Right renal cortex interstitium (tissue), 3 donors: ENCODE data around the gene TTC23. TPM values are rescaled to one million over a fixed set of nuclear protein-coding genes. Genes with fewer than 3 reads are reported as not detected.

Experiments
- DNase-seq, 3 donors: peaks; one replicate each; pipeline ENCODE4 v3.0.0-alpha.2; 2013; ENCODE audit warnings: low read depth in 3 of 3, low spot score in 2 of 3
- polyA plus RNA-seq, 3 donors: library from polyadenylated mRNA; unstranded; fragments of 120-200 nt; gene quantifications; one replicate each; pipeline ENCODE4 v1.2.1, GENCODE V29; 2013; ENCODE audit not compliant: insufficient read length in 3 of 3

The TTC23 gene
- polyA plus RNA-seq, 3 donors: 28.2 to 34.0 (median 31.6) TPM

DNA sequence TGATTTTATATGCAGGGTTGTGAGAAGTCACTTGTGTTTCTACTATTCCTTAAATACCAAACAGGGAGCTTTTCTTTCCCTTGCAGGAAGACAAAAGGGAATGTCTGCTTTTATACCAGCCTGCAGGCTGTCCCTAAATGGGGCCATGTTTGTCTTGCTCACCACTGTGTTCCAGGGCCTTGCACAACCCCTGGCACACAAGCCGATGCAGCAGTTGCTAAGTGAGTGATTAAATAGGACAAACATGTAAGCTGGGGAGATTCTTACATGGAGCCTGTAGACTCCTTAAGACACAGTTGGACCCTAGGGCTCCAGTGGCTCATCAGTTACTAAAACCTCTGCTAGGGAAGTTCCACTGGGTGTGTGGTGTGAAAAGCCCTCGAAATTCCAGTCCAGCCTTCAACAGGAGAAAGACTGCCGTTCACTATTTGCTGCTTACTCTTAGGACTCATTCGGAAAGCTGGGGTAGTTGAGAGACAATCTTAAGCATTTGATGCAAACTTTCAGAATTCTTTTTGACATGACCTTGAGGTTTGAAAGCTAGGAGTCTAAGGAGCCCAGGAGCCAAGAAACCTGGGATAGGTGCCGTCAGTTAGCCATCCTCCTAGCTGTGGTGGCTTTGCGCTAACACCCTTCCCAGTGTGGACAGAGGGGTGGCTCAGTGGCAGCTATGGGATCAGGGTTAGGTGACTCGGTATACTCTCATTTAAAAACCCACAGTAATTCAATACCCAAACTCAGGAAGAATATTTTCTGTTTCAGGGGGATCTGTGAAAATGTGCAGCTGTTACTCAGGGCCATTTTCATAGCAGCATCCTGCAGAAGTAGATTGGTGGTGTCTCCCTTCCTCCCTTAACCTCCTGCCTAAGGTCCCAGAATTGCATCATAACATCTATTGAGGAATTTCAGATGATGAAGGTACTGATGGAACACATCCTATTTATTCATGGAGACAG is 105.4 kb downstream of the TTC23 start:
- DNase-seq: no peak

DNA sequence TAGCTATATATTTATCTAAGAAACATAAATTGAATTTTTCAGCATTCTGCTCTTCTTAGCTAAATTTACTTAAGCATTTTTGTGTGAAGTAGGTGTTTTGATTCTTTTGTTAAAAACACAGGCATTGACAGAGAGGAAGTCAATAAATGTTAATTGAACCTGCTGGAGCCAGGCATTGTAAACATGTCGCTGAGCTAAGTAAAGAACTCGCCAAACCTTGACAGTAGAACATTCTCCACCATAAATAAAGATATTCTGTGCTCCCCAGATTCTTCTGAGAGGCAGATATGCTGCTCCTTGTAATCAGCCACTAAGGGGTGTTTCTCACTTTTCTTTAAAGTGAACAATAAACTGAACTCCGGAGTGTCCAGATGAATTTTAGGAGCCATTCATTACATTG is 106.1 kb downstream of the TTC23 start:
- no peak for DNase-seq

DNA sequence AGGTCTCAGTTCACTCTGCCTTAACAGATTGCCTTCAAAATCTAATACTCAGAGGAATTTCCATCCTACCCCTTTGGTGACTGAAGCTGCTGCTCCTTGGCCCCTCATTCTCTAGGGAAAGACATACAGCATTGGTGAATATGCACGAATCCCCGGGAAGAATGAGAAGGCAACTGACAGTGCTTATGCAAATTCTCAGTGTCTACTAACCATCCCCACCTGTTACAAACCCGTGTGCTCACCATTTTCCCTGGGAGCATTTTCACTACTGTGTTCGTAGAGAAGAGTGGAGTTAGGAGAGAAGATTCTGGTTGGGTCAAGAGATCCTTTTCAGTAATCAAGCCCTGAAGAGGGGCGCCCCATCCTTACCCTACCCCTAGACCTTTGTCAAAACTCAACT is 106.8 kb downstream of the TTC23 start:
- DNase-seq: no peak

DNA sequence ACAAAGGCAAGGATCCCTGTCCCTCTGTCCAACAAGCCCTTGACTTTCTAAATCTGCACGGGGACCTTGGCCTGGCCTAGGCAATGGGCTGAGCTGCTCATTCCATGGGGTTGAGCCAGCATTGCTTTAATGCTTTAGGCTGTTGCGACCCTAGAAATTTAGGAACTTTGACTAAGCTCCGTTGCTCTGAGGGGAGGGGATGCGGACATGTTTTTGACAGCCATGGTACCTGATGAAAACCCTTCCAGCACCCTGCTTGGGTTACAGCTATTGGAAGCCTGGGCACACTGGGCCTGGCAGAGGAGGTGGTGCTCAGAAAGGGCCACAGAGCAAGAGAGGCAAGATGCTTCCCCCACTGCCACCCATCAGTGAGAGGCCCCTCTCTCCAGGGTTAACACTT is 107.4 kb downstream of the TTC23 start:
- no peak for DNase-seq

DNA sequence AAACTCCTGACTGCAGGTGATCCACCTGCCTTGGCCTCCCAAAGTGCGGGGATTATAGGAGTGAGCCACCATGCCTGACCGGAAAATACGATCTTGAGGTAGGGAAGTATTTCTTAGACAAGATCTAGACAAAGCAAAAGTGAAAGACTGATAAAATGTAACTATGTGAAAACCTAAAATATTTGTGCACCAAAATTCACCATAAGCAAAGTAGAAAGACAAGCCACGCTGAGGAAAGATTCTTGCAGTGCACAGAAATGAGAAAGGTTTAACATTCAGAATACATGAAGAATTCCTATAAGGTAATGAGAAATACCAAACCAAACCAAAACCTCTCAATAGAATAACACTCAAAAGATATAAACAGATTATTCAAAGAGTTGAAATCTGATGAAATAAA is 108.8 kb downstream of the TTC23 start:
- no peak for DNase-seq

DNA sequence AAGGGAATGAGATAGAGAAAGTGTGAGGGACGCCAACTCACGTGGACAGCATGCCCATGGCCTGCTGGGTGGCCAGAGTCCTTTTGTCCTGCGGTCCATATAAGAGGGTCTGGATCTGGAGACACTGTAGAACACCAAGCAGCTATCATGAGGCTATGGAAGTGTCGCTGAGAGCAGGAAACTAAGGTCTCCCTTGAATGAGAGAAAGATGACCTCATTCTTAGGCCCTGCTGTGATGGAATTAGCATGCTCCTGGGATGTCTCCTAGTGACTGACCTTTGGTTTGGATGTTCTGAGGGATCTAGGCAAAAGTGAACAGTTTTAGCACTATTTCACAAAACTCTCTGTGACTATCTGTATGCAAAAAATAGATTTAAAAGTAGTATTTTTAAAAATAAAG is 110.1 kb downstream of the TTC23 start:
- DNase-seq: no peak

DNA sequence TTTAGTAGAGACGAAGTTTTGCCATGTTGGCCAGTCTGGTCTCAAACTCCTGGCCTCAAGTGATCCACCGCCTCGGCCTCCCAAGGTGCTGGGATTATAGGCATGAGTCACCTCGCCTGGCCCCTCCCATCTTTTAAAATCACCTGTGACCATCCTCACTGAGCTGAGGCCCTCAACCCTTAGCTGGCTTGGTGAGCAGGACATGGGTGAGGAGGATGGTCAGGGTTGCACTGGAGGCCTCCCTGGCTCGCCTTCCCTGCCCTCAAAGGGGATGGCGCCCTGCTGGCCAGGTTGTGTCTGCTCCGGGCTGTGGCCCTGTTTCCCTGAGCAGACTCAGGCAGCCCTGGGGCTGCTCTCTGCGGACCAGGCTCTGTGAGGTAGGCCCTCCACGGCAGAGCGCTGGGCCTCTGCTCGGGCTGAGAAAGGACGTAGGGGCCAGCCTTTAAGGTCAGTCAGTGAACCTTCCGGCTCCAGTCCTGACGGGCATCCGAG is 110.8 kb downstream of the TTC23 start:
- no peak for DNase-seq

DNA sequence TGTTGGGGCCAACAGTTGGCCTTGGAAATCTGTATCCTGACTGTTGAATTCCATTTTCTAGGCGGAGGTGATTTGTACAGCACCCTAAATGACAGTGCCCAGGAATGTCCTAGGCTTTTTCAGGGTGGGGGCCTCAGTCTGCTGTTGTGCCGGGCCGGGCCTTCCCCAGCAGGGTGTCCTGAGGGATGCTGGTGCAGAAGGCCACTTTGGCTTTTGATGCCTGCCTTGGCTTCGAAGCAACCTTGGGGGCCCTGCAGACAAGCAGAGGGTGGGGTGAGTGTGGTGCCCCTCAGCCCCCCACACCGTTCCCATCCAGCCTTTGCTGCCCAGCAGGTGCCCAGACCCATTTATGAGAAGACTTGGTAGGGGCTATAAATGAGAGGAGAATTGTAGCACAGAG is 111.5 kb downstream of the TTC23 start:
- no peak for DNase-seq

DNA sequence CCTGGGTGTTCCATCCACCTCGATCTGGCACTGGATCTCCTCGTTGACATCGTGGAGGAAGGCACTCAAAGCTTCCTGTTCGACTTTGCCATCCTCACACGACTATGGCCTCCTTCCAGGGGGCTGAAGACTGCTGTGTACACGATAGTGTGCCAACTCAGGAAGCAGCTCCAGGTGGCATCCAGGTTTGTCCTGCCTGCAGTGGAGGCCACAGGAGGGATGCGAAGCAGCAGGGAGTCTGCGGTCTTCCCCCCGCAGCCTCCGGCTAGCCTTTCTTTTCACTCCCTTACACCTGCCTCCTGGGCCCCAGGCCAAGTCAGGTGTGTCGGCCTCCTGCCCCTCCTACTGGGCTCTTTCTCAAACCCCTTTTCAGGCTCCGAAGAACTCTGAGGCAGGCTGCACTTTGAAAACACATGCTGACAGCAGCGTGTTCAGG is 112.3 kb downstream of the TTC23 start:
- DNase-seq: no peak

DNA sequence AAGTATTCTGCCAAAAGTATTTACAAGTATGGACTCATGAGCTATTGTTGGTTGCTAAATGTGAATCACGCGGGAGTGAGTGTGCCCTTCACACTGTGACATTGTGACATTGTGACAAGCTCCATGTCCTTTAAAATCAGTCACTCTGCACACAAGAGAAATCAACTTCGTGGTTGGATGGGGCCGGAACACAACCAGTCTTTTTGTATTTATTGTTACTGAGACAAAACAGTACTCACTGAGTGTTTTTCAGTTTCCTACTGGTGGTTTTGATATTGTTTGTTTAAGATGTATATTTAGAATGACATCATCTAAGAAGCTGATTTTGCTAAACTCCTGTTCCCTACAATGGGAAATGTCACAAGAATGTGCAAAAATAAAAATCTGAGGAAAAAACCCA is 114.2 kb downstream of the TTC23 start:
- DNase-seq: no peak

DNA sequence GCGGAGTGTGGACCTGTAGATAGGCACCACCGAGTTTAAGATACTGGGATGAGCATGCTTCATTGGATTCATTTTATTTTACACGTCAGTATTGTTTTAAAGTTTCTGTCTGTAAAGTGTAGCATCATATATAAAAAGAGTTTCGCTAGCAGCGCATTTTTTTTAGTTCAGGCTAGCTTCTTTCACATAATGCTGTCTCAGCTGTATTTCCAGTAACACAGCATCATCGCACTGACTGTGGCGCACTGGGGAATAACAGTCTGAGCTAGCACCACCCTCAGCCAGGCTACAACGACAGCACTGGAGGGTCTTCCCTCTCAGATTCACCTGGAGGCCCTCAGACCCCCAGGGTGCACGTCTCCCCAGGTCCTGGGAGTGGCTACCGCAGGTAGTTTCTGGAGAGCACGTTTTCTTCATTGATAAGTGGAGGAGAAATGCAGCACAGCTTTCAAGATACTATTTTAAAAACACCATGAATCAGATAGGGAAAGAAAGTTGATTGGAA is 115.0 kb downstream of the TTC23 start:
- DNase-seq: no peak

DNA sequence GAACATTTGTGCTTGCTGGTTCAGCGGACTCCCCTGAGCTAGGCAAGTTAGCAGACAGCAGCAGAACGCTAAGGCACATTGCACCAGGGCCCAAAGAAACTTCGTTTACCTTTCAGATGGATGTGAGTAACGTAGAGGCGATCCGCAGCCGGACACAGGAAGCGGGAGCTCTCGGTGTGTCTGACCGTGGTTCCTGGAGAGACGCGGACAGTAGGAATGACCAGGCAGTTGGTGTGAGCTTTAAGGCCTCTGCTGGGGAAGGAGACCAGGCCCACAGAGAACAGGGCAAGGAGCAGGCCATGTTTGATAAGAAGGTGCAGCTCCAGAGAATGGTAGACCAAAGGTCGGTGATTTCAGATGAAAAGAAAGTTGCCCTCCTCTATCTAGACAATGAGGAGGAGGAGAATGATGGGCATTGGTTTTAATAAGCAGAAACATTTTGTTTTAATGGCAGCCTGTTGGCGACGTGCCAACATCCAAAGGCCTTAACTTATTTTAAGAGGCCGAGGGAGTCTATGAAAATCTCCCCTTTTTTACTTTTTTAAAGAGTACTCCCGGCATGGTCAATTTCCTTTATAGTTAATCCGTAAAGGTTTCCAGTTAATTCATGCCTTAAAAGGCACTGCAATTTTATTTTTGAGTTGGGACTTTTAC is 116.6 kb downstream of the TTC23 start:
- DNase-seq: no peak

DNA sequence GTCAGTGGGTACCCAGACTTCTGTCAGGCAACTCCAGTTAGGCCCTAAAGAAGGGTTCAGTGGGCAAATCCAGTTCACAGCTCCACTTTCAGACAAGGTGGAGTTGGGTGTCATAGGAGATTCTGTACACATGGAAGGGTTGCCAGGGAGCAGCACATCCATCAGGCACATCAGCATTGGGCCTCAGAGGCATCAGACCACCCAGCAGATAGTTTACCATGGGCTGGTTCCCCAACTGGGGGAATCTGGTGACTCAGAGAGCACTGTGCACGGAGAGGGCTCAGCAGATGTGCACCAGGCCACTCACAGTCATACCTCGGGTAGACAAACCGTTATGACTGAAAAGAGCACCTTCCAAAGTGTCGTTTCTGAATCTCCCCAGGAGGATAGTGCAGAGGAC is 117.3 kb downstream of the TTC23 start:
- no peak for DNase-seq

DNA sequence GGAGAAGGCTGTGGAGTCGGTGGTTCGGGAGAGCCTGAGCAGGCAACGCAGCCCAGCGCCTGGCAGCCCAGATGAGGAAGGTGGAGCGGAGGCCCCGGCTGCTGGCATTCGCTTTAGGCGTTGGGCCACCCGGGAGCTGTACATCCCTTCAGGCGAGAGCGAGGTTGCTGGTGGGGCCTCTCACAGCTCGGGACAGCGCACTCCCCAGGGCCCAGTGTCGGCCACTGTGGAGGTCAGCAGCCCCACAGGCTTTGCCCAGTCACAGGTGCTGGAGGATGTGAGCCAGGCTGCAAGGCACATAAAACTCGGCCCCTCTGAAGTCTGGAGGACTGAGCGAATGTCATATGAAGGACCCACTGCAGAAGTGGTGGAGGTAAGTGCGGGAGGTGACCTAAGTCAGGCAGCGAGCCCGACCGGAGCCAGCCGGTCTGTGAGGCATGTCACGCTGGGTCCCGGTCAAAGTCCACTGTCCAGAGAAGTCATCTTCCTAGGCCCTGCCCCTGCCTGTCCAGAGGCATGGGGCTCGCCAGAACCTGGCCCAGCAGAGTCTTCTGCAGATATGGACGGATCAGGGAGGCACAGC is 117.8 kb downstream of the TTC23 start:
- no peak for DNase-seq

DNA sequence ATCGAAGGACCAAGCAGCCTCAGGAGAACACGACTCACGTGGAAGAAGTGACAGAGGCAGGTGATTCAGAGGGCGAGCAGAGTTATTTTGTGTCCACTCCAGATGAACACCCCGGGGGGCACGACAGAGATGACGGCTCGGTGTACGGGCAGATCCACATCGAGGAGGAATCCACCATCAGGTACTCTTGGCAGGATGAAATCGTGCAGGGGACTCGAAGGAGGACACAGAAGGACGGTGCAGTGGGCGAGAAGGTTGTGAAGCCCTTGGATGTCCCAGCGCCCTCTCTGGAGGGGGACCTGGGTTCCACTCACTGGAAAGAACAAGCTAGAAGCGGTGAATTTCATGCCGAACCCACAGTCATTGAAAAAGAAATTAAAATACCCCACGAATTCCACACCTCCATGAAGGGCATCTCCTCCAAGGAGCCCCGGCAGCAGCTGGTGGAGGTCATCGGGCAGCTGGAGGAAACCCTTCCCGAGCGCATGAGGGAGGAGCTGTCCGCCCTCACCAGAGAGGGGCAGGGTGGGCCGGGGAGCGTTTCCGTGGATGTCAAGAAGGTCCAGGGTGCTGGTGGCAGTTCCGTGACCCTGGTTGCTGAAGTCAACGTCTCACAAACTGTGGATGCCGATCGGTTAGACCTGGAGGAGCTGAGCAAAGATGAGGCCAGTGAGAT is 118.5 kb downstream of the TTC23 start:
- DNase-seq: no peak

DNA sequence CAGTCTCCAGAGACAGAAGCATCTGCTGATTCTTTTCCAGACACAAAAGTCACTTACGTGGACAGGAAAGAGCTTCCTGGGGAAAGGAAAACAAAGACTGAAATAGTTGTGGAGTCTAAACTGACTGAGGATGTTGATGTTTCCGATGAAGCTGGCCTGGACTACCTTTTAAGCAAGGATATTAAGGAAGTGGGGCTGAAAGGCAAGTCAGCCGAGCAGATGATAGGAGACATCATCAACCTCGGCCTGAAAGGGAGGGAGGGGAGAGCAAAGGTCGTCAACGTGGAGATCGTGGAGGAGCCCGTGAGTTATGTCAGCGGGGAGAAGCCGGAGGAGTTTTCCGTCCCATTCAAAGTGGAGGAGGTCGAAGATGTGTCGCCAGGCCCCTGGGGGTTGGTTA is 119.1 kb downstream of the TTC23 start:
- no peak for DNase-seq

DNA sequence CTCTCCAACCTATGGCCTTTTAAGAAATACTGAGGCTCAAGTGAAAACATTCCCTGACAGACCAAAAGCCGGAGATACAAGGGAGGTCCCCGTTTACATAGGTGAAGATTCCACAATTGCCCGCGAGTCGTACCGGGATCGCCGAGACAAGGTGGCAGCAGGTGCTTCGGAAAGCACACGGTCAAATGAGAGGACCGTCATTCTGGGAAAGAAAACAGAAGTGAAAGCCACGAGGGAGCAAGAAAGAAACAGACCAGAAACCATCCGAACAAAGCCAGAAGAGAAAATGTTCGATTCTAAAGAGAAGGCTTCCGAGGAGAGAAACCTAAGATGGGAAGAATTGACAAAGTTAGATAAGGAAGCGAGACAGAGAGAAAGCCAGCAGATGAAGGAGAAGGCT is 119.7 kb downstream of the TTC23 start:
- no peak for DNase-seq

DNA sequence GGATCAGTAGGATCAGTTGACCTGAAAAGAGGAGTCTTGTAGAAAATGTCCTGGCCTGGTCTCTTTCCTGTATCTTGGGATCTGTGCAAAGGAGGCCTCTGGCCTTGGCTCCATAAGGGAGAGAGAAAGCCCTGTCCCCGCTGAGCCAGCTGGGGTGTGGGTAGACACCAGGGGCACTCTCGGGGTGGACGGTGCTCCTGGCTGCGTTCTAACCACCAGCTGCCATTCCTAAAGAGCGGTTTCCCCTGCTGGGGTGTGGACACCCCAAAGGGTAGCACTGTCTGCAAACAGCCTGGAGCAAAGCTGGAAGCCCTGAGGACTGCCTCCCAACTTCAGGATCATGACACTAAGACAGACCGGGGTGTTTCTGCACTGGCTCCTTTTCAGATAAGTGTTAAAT is 121.0 kb downstream of the TTC23 start:
- DNase-seq: no peak

DNA sequence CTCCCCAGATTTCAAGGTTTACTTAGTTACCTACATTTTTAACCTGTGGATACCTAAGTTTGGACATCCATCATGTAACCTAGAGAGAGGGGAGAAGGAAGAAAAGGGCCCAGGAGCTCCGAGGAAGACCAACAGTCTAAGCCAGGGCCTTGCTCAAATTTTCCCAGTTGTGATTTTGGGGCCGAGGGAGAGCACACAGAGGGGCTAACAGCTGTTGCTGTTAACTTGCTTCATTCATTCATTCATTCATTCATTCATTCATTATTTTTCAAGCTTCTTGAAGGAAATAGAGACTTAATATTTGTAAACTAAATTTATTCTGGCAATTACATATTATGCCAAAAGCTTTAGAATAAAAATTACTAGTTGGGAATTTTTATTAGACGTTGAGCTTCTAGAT is 121.6 kb downstream of the TTC23 start:
- DNase-seq: no peak

DNA sequence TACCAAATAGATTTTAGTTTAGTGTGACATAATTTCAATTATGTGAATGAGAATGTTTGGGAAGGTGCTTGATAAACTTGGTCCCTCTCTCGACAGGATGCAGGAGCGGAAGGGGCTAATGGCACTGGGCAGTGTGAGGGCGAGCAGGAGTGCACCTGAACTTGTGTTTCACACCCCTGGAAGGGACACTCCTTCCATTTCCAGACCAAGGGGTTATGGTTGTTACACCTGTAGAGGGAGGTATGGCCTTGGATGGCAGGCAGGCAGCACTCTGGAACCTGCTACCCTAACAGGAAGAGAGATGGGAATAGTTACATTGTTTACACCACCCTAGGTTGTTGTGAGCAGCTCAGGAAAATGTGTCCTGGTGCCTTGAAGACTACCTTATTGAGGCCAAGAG is 122.5 kb downstream of the TTC23 start:
- no peak for DNase-seq

DNA sequence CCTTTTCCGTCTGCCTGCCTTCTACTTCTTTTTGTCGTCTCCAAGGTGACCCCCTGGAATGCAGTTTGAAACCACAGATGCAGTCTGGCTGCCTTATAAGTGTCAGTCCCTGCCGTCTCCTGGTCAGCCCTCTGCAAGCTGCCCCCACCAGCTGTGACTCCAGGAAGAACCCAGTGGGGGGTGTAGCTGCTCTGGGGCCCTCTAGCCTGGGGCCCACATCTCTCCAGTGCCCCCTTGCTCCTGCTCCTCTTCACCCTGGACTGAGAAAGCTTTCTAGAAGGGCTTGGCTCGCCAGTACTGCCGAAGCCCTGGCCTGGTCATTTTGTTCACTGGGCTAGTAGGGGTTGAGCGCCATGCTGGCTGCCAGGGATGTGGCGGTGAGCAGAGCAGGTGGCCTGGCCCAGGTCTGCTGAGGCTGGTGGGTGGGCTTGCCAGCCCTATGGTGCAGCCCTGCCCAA is 123.2 kb downstream of the TTC23 start:
- no peak for DNase-seq
